GM19351 (cell line): ENCODE data around the gene FUT6.
"Not testable (repeated sequence)": the region's sequence is repeated elsewhere in the genome, so short reads cannot be mapped to it uniquely, and the experiment has no call there.

Experiments
- ATAC-seq: cut with Tn5 transposase; IDR thresholded peaks from one replicate; pipeline ENCODE4 v1.9.1; 2021; ENCODE audit warnings: mild to moderate bottlenecking, moderate library complexity; ENCODE audit not compliant: unreplicated experiment

Gene FUT6

GRCh38 chr19:5839065-5840017 lies at the start of gene FUT6:
Gene FUT6, minus strand, starts transcription at chr19:5839702. Its CDS starts 7,135 bp downstream, at chr19:5832567.
- ATAC-seq = no peak

- not testable (repeated sequence) for ATAC-seq
Measured at GRCh38 chr19:5884065-5884811, 44.7 kb upstream of the FUT6 start.

GRCh38 chr19:5883157-5883873 lies 43.8 kb upstream of the FUT6 start:
- ATAC-seq = not testable (repeated sequence)

- no peak for ATAC-seq
Measured at GRCh38 chr19:5882421-5882968, 43.0 kb upstream of the FUT6 start.

GRCh38 chr19:5881543-5882299 lies 42.2 kb upstream of the FUT6 start:
- ATAC-seq = no peak

GRCh38 chr19:5880604-5881078 lies 41.1 kb upstream of the FUT6 start:
- no peak for ATAC-seq

- ATAC-seq = no peak
Measured at GRCh38 chr19:5880196-5880595, 40.7 kb upstream of the FUT6 start.

- no peak for ATAC-seq
Measured at GRCh38 chr19:5877882-5878281, 38.4 kb upstream of the FUT6 start.

GRCh38 chr19:5877427-5877826 lies 37.9 kb upstream of the FUT6 start:
- no peak for ATAC-seq

- not testable (repeated sequence) for ATAC-seq
Measured at GRCh38 chr19:5874496-5874895, 35.0 kb upstream of the FUT6 start.

- no peak for ATAC-seq
Measured at GRCh38 chr19:5873617-5874199, 34.2 kb upstream of the FUT6 start.

- no peak for ATAC-seq
Measured at GRCh38 chr19:5870986-5871394, 31.5 kb upstream of the FUT6 start.

GRCh38 chr19:5867201-5868136 lies 28.0 kb upstream of the FUT6 start:
- no peak for ATAC-seq

- no peak for ATAC-seq
Measured at GRCh38 chr19:5865772-5866171, 26.3 kb upstream of the FUT6 start.

- no peak for ATAC-seq
Measured at GRCh38 chr19:5864725-5865486, 25.4 kb upstream of the FUT6 start.

- ATAC-seq = no peak
Measured at GRCh38 chr19:5864013-5864720, 24.7 kb upstream of the FUT6 start.

- no peak for ATAC-seq
Measured at GRCh38 chr19:5863030-5863665, 23.6 kb upstream of the FUT6 start.
